Measurements from ENCODE around the gene SPINT2. TPM values are rescaled to one million over a fixed set of nuclear protein-coding genes. Genes with fewer than 3 reads are reported as not detected.

Gene SPINT2
- total RNA-seq, 6 experiments from 2014 or later: 0.76 to 4.1 (median 0.98) TPM

GRCh38 chr19:38320969-38321339, 56.6 kb downstream of the SPINT2 start:
- no peak for TF ChIP-seq CTCF (IDR thresholded peaks at IDR 0.05)
- H3K27me3 Mint-ChIP-seq (ENCODE audit: insufficient read depth): no peaks in the 10 kb centered on the region; the same call in 1 of the 2 replicates
- DNase-seq: no peak

GRCh38 chr19:38321646-38322196, 57.3 kb downstream of the SPINT2 start:
- H3K27ac Mint-ChIP-seq: no peak overlapping the region
- no peak overlapping the region for H3K4me3 Mint-ChIP-seq
- no peak for DNase-seq
- TF ChIP-seq CTCF (IDR thresholded peaks at IDR 0.05): no peak
- no peaks in the 10 kb centered on the region for H3K36me3 Mint-ChIP-seq (ENCODE audit: low read depth)
- no peaks in the 10 kb centered on the region for H3K9me3 Mint-ChIP-seq
- H3K27me3 Mint-ChIP-seq (ENCODE audit: insufficient read depth): no peaks in the 10 kb centered on the region; the same call in 1 of the 2 replicates
- peaks cover 7% of the 10 kb centered on the region; the same call in 1 of the 2 replicates for H3K4me1 Mint-ChIP-seq (ENCODE audit: low read depth)

More at GRCh38 chr19:38320969-38321339, 56.6 kb downstream of the SPINT2 start:
- H3K27ac Mint-ChIP-seq: no peak overlapping the region
- no peaks in the 10 kb centered on the region for H3K36me3 Mint-ChIP-seq (ENCODE audit: low read depth)
- peak overlapping the region; percentile 84; the same call in 1 of the 2 replicates for H3K4me3 Mint-ChIP-seq
- H3K9me3 Mint-ChIP-seq: no peaks in the 10 kb centered on the region
- H3K4me1 Mint-ChIP-seq (ENCODE audit: low read depth): peaks cover 14% of the 10 kb centered on the region

GRCh38 chr19:38323291-38323690, 58.9 kb downstream of the SPINT2 start:
- Mint-ChIP-seq H3K36me3 (ENCODE audit: low read depth) (no peaks in the 10 kb centered on the region), H3K27ac (no peak overlapping the region)

GRCh38 chr19:38324431-38324830, 60.1 kb downstream of the SPINT2 start:
- Mint-ChIP-seq H3K4me3 (no peak overlapping the region), H3K4me1 (ENCODE audit: low read depth) (peaks cover 7% of the 10 kb centered on the region; the same call in 1 of the 2 replicates), H3K9me3 (no peaks in the 10 kb centered on the region), H3K27ac (no peak overlapping the region), H3K27me3 (ENCODE audit: insufficient read depth) (peaks cover 1% of the 10 kb centered on the region), H3K36me3 (ENCODE audit: low read depth) (no peaks in the 10 kb centered on the region)
- TF ChIP-seq CTCF (IDR thresholded peaks at IDR 0.05): no peak
- DNase-seq: no peak

More at GRCh38 chr19:38323291-38323690, 58.9 kb downstream of the SPINT2 start:
- no peak for TF ChIP-seq CTCF (IDR thresholded peaks at IDR 0.05)
- no peak for DNase-seq
- no peak overlapping the region for H3K4me3 Mint-ChIP-seq
- peaks cover 7% of the 10 kb centered on the region; the same call in 1 of the 2 replicates for H3K4me1 Mint-ChIP-seq (ENCODE audit: low read depth)
- no peaks in the 10 kb centered on the region for H3K9me3 Mint-ChIP-seq
- H3K27me3 Mint-ChIP-seq (ENCODE audit: insufficient read depth): no peaks in the 10 kb centered on the region; the same call in none of the 2 replicates

GRCh38 chr19:38326591-38326990, 62.2 kb downstream of the SPINT2 start:
- peaks cover 5% of the 10 kb centered on the region; the same call in 1 of the 2 replicates for H3K4me1 Mint-ChIP-seq (ENCODE audit: low read depth)
- peaks cover 3% of the 10 kb centered on the region for H3K27me3 Mint-ChIP-seq (ENCODE audit: insufficient read depth)
- no peak for TF ChIP-seq CTCF (IDR thresholded peaks at IDR 0.05)
- no peak overlapping the region for H3K27ac Mint-ChIP-seq
- no peaks in the 10 kb centered on the region for H3K9me3 Mint-ChIP-seq
- no peaks in the 10 kb centered on the region for H3K36me3 Mint-ChIP-seq (ENCODE audit: low read depth)
- H3K4me3 Mint-ChIP-seq: no peak overlapping the region
- DNase-seq: no peak
